Activated CD4-positive, CD25-positive, alpha-beta regulatory T cell treated with anti-CD3 and anti-CD28 coated beads, Interleukin-2, amount 50 U/mL, for 24 hours (primary cell): Measurements from ENCODE around the gene SSH3.
"Not testable (repeated sequence)": the region's sequence is repeated elsewhere in the genome, so short reads cannot be mapped to it uniquely, and the experiment has no call there.

ENCODE experiments used
- ATAC-seq, 2 donors: fragments of 150-1000 bp; cut with Tn5 transposase; one replicate each; pipeline ENCODE4 v1.10.0; 2021; ENCODE audit warnings: mild to moderate bottlenecking in 1 of 2, moderate library complexity in 1 of 2

SSH3 gene

DNA sequence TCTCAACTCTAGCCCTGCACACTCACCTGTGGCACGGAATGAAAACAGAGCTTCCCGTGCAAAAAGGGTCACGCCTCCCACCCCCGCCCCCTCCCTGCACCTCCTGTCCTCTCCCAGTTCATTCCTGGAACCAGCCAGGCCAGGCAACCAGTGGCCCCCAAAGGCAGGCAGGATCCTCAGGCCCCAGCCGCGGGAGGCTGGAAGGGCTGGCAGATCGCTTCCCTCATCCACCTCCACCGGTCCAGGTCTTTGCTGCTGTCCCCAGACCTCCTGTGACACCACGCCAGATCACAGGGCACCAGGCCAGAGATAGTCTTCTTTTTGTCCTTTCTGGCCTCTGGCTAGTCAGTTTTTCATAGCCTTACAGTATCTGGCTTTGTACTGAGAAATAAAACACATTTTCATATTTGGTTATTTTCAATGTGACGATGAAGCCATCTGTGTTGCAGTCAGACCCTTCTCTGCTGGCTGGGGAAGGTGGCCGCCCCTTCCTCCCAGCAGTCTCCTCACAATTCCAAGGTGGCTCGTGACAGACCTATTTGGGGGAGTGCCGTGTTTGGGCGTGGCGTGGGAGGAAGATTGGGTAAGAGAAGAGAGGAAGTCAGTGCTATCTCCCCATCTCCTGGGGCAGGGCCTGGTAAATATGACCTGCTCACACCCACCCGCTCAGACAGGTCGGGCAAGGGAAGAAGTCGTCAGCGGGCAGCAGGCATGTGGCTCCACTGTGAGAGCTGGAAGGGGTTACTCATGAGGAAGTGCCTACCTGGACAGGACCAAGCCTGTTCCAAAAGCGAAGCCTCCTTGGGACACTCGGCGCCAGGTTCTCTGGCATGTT is 9.1 kb downstream of the SSH3 start:
- peak in 1 of 2 donors; percentile 4 for ATAC-seq

- no peak for ATAC-seq
Measured at GRCh38 chr11:67313125-67313890, 10.0 kb downstream of the SSH3 start.

- no peak for ATAC-seq
Measured at GRCh38 chr11:67314218-67314617, 10.9 kb downstream of the SSH3 start.

DNA sequence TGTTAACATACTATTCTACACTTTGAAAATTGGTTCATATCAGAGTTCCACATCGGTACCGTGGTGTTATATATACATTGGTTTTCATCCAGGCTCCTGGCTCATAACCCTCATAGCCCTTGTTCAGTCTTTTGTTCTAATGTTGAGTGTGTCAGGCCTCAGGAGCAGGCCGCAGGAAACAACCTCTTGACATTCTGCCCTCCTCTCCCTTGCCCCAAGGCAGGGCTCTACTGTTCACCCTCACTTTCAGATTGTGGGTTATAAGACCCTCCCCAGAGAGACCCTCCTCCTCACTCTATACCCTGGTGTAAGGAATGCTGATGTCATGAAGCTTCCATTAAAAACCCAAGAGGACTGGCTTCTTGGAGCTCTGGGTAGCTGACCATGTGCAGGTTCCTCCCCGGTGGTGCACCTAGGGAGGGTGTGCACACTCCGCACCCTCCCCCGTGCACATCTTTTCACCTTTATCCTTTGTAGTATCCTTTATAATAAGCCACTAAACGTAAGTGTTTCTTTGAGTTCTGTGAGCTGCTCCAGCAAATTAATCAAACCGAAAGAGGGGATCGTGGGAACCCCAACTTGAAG is 12.1 kb downstream of the SSH3 start:
- ATAC-seq, result no peak

DNA sequence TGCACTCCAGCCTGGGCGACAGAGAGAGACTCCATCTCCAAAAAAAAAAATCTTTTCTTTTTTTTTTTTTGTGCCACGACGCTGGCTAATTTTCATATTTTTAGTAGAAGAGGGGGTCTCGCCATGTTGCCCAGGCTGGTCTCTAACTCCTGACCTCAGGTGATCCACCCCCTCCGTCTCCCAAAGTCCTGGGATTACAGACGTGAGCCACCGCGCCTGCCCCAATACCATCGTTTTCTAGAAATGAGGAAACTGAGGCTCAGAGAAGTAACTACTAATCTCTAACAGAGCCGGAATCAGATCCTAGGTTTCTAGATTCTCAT is 13.5 kb downstream of the SSH3 start:
- no peak for ATAC-seq

GRCh38 chr11:67317205-67317887 is 14.0 kb downstream of the SSH3 start:
- ATAC-seq, result peak; percentile 85 to 88

DNA sequence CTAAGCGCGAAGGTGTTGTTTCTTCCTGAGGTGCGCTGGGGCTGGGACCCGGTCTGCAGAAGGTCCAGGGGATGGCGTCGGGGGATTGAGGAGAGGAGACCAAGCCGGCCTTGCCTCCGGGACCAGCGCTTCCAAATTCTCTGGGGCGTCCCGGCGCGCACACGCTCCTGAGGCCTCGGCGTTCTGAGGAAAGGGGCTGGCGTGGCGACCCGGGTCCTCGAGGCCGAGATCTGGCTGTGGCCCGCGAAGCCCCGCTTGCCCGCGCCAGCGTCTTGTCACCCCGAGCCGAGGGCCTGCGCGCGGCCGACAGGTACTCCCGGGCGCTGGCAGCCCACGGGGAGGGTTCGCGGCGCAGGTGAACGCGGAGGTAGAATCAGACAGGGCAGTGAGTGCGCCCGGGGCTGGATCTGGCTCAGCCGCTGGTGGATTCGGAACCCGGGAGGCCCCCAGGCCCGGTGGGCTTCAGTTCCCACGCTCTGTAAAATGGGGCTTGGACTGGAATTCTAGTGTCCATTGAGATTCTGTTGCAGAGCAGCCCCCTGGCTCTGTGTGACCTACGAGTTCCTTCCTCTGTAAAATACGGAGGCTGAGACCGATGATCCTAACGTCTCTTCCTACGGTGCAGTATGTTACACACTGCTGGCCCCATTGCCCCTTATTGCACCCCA is 14.7 kb downstream of the SSH3 start:
- ATAC-seq, result peak; percentile 1 to 14

GRCh38 chr11:67318876-67319275 is 15.5 kb downstream of the SSH3 start:
- ATAC-seq, result not testable (repeated sequence)

- ATAC-seq, result no peak
Measured at GRCh38 chr11:67320011-67320410, 16.7 kb downstream of the SSH3 start.

GRCh38 chr11:67320691-67321090 is 17.4 kb downstream of the SSH3 start:
- ATAC-seq, result no peak

DNA sequence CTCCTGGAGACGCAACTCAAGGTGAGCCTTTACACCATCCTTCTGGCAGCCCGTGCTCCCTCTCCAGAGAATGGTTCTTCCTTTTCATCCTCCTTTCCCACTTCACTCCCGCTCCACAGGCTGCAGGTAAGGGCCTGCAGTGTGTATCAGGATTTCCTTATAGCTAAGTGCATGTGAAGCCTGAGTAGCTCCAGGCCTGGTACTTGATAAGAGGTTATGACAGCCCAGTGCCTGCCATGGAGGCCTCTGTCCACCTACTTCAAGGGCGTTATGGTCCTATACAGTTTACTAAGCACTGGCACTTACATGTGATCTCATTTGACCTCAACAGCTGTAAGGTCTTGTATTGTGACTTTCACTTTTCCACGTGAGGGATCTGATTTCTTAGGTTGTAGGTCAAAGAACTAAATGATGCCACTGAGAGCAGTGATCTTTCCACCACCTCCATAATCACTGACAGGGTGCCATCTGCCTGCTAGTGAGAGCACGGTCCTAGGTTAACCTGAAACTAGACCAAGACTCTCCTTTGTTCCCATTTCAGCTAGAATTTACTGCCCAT is 18.1 kb downstream of the SSH3 start:
- no peak for ATAC-seq

- no peak for ATAC-seq
Measured at GRCh38 chr11:67322049-67322448, 18.7 kb downstream of the SSH3 start.

DNA sequence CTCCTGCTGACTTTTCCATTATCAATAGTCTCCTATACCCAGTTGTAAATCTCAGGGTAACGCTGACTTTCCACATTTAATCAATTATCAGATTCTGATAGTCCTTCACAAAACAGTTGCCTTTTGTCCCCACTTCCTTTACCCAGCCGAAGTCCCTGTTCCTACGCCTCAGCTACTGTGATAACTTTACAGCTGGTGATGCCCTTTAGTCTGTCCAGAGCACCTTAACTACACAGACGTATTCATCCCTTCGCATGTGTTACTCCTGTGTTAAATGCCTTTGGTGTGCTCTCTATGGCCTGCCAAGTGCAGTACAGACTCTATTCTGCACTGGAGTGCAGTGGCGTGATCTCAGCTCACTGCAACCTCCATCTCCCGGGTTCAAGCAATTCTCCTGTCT is 20.2 kb downstream of the SSH3 start:
- no peak for ATAC-seq

DNA sequence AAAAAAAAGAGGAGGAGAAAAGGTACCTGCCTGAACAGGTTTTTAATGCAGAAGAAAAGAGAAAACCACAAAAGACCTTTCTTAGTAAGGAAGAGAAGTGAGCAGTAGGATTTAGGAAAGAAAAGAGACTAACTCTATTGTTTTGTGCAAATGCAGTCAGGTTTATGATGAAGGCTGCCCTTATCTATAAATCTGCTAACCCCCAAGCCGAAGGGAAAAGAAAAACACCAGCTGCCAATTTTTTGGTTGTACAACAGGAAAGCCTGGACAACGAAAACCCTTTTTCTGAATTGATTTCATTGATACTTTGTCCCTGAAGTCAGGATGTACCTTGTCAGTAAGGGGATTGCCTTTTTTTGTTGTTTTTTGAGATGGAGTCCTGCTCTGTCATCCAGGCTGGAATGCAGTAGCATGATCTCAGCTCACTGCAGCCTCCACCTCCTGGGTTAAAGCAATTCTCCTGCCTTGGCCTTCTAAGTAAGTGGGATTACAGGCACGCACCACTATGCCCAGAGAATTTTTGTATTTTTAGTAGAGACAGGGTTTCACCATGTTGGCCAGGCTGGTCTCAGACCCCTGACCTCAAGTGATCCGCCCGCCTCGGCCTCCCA is 28.9 kb downstream of the SSH3 start:
- no peak for ATAC-seq

DNA sequence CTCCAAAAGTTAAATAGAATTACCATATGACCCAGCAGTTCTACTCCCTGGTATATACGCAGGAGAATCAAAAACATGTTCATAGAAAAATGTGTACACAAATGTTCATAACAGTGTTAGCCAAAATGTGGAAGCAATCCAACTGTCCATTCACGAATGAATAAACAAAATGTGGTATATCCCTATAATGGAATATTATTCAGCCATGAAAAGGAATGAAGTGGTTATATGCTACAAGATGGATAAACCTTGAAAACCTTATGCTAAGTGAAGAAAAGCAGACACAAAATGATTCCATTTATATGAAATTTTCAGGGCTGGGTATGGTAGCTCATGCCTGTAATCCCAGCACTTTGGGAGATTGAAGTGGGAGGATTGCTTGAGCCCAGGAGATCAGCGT is 33.9 kb downstream of the SSH3 start:
- ATAC-seq, result no peak

DNA sequence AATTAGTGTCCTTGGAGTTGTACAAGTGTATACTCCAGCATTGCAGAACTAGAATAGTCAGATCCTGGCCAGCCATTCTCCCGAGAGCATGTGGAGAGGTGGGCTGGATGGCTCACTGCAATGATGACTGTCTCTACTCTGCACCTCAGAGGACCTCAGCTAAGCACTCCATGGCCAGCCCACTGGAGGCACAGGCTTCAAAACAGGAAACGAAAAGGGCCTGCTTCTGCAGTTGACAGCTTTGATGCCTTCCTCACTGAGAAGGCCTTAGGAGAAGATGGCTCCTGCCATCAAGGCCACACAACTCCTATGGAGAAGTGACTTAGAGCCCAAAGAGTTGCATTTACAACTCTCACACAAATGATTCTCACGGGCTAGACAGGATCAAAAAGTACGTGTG is 40.9 kb downstream of the SSH3 start:
- peak; percentile 67 to 73 for ATAC-seq

GRCh38 chr11:67345247-67345919 is 42.1 kb downstream of the SSH3 start:
- ATAC-seq, result peak; percentile 33 to 45

GRCh38 chr11:67345920-67346819 is 42.8 kb downstream of the SSH3 start:
- ATAC-seq, result peak; percentile 72 to 75

GRCh38 chr11:67347964-67348749 is 44.8 kb downstream of the SSH3 start:
- ATAC-seq, result no peak
